GM13976 (cell line): ENCODE results near the gene HYLS1.
"Not testable (repeated sequence)": the region's sequence is repeated elsewhere in the genome, so short reads cannot be mapped to it uniquely, and the experiment has no call there.

Experiments
- DNase-seq: peaks from one replicate; pipeline ENCODE4 v3.0.0; 2012; ENCODE audit warnings: low spot score
- in situ Hi-C: fragments of 300-500 bp; cut with MboI; formaldehyde crosslinking; loops from one replicate; pipeline ENCODE4 v1.12.0; 2022; ENCODE audit warnings: low sequenced_read_pairs, mixed read lengths, inconsistent platforms; ENCODE audit not compliant: unreplicated experiment
- TF ChIP-seq, protein P1 (sequence below): IDR thresholded peaks from 2 replicates; pipeline ENCODE4 v1.5.1; 2012; ENCODE audit warnings: borderline replicate concordance, mild to moderate bottlenecking; ENCODE audit not compliant: insufficient read depth; ENCODE audit errors: extremely low read depth, missing control alignments, control extremely low read depth

The HYLS1 gene

DNA sequence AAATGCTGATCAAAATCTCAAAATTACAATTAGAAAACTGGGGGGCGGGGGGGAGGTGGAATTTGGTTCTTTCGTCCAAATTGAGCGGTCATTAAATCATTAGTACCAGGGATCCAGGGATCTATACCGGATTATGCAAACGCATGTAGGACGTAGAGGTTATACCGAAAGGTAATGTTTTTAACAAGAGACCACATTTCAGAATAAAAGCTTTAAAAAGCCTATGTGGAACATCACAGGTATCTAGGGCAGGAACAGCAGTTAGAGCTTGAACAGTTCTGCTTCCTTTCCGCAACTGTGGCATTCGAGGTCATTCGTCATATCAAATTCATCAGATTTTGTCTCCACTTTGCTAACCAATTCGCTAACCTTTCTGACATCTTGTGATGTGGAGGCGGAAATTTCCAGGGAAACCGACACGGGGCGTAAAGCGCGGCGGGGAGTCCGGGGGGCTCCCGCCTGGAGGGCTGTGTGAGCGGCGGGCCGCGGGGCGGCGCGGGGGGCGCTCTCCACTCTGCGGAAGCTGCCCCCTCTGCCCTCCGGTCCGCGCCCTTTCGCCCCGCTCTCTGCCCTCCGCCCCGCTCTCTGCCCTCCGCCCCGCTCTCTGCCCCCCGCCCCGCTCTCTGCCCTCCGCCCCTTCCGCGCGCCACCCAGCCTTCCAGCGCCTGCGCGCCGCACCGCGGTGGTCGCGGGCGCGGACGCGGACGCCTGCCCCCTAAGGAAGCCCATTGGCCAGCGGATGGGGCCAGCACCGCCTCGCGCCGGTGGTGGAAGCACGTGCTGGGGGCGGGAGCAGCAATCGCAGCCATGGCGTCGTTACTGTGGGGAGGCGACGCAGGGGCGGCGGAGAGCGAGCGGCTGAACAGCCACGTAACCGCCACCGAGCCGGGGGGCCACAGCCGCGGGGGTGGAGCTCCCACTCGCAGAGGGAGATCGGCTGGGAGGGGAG lies 16.5 kb downstream of the HYLS1 start, which contains the start of gene DDX25:
DDX25 (plus strand) TSS at position 798 of the 949 bp plus-strand sequence; CDS start at position 808, 10 bp downstream.
- no peak for DNase-seq
- TF ChIP-seq, protein P1, sequence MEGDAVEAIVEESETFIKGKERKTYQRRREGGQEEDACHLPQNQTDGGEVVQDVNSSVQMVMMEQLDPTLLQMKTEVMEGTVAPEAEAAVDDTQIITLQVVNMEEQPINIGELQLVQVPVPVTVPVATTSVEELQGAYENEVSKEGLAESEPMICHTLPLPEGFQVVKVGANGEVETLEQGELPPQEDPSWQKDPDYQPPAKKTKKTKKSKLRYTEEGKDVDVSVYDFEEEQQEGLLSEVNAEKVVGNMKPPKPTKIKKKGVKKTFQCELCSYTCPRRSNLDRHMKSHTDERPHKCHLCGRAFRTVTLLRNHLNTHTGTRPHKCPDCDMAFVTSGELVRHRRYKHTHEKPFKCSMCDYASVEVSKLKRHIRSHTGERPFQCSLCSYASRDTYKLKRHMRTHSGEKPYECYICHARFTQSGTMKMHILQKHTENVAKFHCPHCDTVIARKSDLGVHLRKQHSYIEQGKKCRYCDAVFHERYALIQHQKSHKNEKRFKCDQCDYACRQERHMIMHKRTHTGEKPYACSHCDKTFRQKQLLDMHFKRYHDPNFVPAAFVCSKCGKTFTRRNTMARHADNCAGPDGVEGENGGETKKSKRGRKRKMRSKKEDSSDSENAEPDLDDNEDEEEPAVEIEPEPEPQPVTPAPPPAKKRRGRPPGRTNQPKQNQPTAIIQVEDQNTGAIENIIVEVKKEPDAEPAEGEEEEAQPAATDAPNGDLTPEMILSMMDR: no peak
- in situ Hi-C loops: no loop called here

DNA sequence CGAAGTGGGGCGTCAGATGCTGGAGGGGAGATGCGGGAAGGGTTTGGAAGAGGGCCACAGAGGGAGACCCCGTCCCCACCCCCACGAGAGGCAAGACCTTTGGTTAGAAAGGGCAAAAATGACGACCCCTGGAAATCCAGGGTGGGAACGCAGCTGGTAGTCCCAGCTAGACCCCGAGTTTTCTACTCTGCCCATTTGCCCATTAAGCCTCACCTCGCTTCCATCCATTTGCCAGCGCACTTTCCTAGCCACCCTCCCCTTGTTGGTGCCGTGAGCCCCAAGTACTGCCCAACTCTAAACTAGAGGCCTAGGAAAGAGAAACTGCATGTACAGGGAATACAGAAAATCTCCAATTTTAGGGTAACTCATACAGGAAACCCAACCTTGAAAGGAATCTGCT lies 17.2 kb downstream of the HYLS1 start:
- in situ Hi-C loops: no loop called here
- TF ChIP-seq, protein P1: no peak

DNA sequence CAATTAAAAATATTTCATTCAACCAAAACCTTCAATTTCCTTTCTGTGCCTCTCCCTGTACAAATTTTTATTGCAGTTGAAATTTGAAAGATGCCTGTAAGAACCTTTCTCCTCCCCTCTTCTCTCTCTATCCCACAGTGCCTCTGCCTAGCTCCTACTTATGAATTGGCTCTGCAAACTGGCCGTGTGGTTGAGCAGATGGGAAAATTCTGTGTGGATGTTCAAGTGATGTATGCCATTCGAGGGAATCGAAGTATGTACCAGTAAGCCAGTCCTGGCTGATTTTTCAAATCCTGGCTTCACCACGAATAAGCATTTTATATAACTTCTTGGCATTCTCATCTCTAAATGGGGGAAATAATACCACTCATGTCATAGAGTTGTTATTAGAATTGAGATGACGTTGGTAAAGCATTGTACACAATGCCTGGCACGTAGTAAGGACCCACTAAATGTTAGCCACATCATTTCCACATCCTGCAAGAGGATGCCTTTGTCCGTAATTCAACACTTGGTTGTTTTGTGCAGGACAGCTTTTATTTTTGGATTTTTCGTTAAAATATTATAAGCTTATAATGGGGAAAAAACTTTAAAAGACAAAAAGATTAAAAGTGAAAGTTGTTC lies 22.9 kb downstream of the HYLS1 start:
- in situ Hi-C loops: no loop called here
- TF ChIP-seq, protein P1: no peak
- DNase-seq: no peak

More for the DNA sequence above, 17.2 kb downstream of the HYLS1 start:
- no peak for DNase-seq

DNA sequence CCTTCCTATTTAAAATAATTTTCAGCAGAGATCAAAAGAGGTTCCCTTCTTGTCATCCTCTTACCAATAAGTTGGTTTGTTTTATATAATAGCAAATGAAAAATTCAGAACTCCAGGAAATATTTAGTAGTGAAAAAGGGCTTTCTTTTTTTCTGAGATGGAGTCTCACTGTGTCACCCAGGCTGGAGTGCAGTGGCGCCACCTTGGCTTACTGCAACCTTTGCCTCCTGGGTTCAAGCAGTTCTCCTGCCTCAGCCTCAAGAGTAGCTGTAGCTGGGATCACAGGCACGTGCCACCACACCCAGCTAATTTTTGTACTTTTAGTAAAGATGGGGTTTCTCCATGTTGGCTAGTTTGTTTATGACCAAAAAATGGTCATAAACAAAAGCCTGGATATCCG lies 27.1 kb downstream of the HYLS1 start:
- in situ Hi-C loops: not testable (repeated sequence)

DNA sequence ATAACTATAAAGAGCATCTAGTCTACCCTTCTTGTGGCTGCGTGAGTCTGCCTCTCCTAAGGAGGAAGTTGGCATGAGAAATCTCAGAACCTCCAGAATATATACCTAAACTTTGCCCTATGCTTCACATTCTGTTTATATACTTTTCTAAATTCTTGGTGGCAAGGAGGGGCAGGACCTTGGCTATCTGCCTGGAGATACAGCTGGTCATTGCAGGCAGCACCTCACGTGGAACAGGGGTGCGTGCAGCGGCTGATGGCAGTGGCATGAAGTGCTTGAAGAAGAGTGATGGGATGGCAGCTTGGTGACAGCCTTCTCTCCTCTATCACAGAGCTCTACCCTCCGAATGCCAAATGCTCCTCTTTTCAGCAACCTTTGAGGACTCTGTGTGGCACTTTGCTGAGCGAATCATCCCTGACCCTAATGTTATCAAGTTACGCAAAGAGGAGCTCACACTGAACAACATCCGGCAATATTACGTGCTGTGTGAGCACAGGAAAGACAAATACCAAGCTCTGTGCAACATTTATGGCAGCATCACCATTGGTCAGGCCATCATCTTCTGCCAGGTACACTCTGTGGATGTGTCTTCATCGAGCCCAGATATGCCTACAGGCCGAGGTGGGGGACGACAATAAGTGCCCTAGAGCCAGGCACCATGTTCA lies 29.3 kb downstream of the HYLS1 start:
- DNase-seq: no peak
- TF ChIP-seq, protein P1: no peak
- in situ Hi-C loops: no loop called here

More for the DNA sequence above, 27.1 kb downstream of the HYLS1 start:
- not testable (repeated sequence) for DNase-seq

DNA sequence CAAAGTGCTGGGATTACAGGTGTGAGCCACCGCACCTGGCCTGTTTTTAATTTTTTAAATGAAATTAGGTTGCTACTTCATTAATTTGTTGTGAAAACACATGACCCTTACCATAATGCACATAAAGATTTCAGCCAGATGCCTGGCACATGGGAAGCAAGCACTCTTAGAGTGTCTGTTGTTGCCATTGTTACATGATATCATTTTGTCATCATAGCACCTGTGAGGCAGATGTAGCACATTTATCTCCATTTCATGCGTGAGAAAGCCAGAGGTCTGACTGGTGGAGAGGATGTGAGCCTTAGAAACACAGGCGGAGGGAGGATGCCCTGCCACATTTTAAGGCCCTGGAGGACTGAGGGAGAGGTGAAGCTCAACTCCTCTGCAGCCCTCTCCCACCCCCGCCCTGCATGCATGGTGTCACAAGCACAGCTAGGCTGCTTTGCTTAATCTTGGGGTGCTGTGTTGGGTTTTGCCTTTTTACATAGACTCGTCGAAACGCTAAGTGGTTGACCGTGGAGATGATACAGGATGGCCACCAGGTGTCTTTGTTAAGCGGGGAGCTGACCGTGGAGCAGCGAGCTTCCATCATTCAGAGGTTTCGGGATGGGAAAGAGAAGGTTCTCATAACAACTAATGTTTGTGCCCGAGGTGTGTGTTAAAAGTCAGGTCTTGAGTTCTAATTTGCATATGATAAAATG lies 30.8 kb downstream of the HYLS1 start:
- no peak for DNase-seq
- TF ChIP-seq, protein P1: no peak
- in situ Hi-C loops: no loop called here
